Measurements from ENCODE around the gene NAGLU.

Gene NAGLU

GRCh38 chr17:42509841-42510240, 26.2 kb upstream of the NAGLU start:
- Histone ChIP-seq H3K9me3 (ENCODE audit: control insufficient read depth, low read length) (no peaks in the 10 kb centered on the region), H3K27me3 (replicated peaks; ENCODE audit: control insufficient read depth, insufficient read depth, low read length, poor library complexity, severe bottlenecking) (no peaks in the 10 kb centered on the region), H3K4me1 (ENCODE audit: control insufficient read depth, insufficient read depth, low read length, poor library complexity, severe bottlenecking) (no peaks in the 10 kb centered on the region), H3K36me3 (ENCODE audit: control insufficient read depth, insufficient read depth, low read length) (peaks cover 6% of the 10 kb centered on the region), H3K4me3 (ENCODE audit: insufficient read depth, low read depth, low read length, poor library complexity, severe bottlenecking) (no peak overlapping the region), H3K27ac (ENCODE audit: insufficient read depth, low read length, poor library complexity, severe bottlenecking) (no peak overlapping the region)
- no peak for DNase-seq

DNA sequence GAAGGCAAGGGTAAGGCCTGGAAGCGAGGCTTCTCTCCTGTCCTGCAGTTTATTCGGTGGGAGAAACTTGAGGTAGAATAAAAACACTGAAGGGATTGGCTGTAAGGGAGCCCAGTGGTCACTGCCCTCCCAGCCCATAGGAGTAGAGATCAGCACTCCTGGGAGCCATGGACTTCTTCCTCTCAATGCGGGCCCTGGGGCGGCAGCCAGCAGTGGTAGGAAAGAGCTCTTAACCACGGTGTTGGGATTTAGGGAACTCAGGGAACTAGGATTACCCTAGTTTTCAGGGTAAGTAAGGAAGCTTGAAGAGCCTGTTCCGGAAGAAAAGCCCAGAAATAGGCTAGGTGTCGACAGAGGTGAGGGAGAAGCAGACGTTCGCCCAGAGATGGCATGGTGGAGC, 23.8 kb upstream of the NAGLU start:
- Histone ChIP-seq H3K4me3 (ENCODE audit: insufficient read depth, low read depth, low read length, poor library complexity, severe bottlenecking) (no peak overlapping the region), H3K27me3 (replicated peaks; ENCODE audit: control insufficient read depth, insufficient read depth, low read length, poor library complexity, severe bottlenecking) (no peaks in the 10 kb centered on the region), H3K4me1 (ENCODE audit: control insufficient read depth, insufficient read depth, low read length, poor library complexity, severe bottlenecking) (no peaks in the 10 kb centered on the region), H3K9me3 (ENCODE audit: control insufficient read depth, low read length) (no peaks in the 10 kb centered on the region), H3K27ac (ENCODE audit: insufficient read depth, low read length, poor library complexity, severe bottlenecking) (no peak overlapping the region), H3K36me3 (ENCODE audit: control insufficient read depth, insufficient read depth, low read length) (peaks cover 6% of the 10 kb centered on the region)
- DNase-seq, result no peak

GRCh38 chr17:42512733-42513251, 23.2 kb upstream of the NAGLU start:
- no peak overlapping the region for H3K4me3 ChIP-seq (ENCODE audit: insufficient read depth, low read depth, low read length, poor library complexity, severe bottlenecking)
- no peak for DNase-seq
- H3K4me1 ChIP-seq (ENCODE audit: control insufficient read depth, insufficient read depth, low read length, poor library complexity, severe bottlenecking), result no peaks in the 10 kb centered on the region
- H3K9me3 ChIP-seq (ENCODE audit: control insufficient read depth, low read length), result no peaks in the 10 kb centered on the region
- H3K27me3 ChIP-seq (replicated peaks; ENCODE audit: control insufficient read depth, insufficient read depth, low read length, poor library complexity, severe bottlenecking), result no peaks in the 10 kb centered on the region
- peaks cover 6% of the 10 kb centered on the region for H3K36me3 ChIP-seq (ENCODE audit: control insufficient read depth, insufficient read depth, low read length)
- H3K27ac ChIP-seq (ENCODE audit: insufficient read depth, low read length, poor library complexity, severe bottlenecking), result no peak overlapping the region

DNA sequence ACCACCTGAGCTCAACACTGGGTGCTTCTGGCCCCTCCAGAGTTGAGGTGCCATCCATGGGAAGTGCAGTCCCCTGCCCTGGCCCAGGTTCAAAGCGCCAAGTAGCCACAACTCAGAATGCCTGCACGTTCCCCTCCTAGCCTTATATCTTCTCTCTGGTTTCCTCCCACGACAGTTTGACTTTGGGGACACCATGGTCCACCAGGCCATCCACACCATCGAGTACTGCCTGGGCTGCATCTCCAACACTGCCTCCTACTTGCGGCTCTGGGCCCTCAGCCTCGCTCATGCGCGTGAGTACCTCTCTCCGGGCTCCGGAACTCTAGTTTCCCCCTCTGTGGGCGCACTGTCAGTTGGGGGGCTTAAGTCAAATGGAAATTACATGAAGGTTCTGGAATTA, 22.4 kb upstream of the NAGLU start:
- H3K4me3 ChIP-seq (ENCODE audit: insufficient read depth, low read depth, low read length, poor library complexity, severe bottlenecking), result no peak overlapping the region
- no peak overlapping the region for H3K27ac ChIP-seq (ENCODE audit: insufficient read depth, low read length, poor library complexity, severe bottlenecking)
- DNase-seq, result no peak
- no peaks in the 10 kb centered on the region for H3K9me3 ChIP-seq (ENCODE audit: control insufficient read depth, low read length)
- no peaks in the 10 kb centered on the region for H3K27me3 ChIP-seq (replicated peaks; ENCODE audit: control insufficient read depth, insufficient read depth, low read length, poor library complexity, severe bottlenecking)
- peaks cover 6% of the 10 kb centered on the region for H3K36me3 ChIP-seq (ENCODE audit: control insufficient read depth, insufficient read depth, low read length)
- no peaks in the 10 kb centered on the region for H3K4me1 ChIP-seq (ENCODE audit: control insufficient read depth, insufficient read depth, low read length, poor library complexity, severe bottlenecking)

DNA sequence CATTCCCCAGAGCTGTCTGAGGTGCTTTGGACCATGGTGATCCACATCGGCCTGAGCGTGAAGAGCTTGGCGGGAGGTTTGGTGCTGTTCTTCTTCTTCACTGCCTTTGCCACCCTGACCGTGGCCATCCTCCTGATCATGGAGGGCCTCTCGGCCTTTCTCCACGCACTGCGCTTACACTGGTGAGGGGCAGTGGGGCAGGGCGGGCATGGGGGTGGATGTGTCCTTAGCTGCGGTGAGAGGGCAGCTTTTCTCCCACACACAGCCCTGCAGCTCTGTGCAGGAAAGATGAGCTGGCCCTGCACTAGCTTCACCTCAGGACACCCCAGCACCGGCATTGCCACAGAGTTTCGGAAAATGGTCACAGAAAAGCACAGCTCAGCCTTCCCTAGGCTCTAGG, 21.8 kb upstream of the NAGLU start:
- DNase-seq, result no peak
- no peaks in the 10 kb centered on the region for H3K27me3 ChIP-seq (replicated peaks; ENCODE audit: control insufficient read depth, insufficient read depth, low read length, poor library complexity, severe bottlenecking)
- peaks cover 6% of the 10 kb centered on the region for H3K36me3 ChIP-seq (ENCODE audit: control insufficient read depth, insufficient read depth, low read length)
- H3K4me3 ChIP-seq (ENCODE audit: insufficient read depth, low read depth, low read length, poor library complexity, severe bottlenecking), result no peak overlapping the region
- no peaks in the 10 kb centered on the region for H3K9me3 ChIP-seq (ENCODE audit: control insufficient read depth, low read length)
- no peaks in the 10 kb centered on the region for H3K4me1 ChIP-seq (ENCODE audit: control insufficient read depth, insufficient read depth, low read length, poor library complexity, severe bottlenecking)
- no peak overlapping the region for H3K27ac ChIP-seq (ENCODE audit: insufficient read depth, low read length, poor library complexity, severe bottlenecking)

DNA sequence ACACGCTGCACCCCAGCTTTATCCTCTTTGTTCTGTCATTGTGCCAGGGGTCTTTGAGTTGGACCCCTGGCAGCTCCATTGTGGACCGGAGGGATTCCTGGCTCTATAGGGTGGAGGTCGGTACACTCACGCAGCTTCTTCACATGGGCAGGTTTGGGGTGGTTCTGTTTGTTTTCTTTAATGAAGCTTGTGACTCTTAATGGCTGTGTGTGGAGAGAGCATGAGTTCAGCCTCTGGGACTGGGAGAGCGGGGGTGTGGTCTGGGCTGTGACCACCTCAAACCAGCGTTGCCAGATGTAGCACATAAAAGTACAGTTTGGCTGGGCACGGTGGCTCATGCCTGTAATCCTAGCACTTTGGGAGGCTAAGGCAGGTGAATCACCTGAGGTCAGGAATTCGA, 21.2 kb upstream of the NAGLU start:
- H3K4me1 ChIP-seq (ENCODE audit: control insufficient read depth, insufficient read depth, low read length, poor library complexity, severe bottlenecking), result no peaks in the 10 kb centered on the region
- no peaks in the 10 kb centered on the region for H3K9me3 ChIP-seq (ENCODE audit: control insufficient read depth, low read length)
- H3K27ac ChIP-seq (ENCODE audit: insufficient read depth, low read length, poor library complexity, severe bottlenecking), result no peak overlapping the region
- no peak for DNase-seq
- H3K4me3 ChIP-seq (ENCODE audit: insufficient read depth, low read depth, low read length, poor library complexity, severe bottlenecking), result no peak overlapping the region
- peaks cover 6% of the 10 kb centered on the region for H3K36me3 ChIP-seq (ENCODE audit: control insufficient read depth, insufficient read depth, low read length)
- no peaks in the 10 kb centered on the region for H3K27me3 ChIP-seq (replicated peaks; ENCODE audit: control insufficient read depth, insufficient read depth, low read length, poor library complexity, severe bottlenecking)

- Histone ChIP-seq H3K27me3 (replicated peaks; ENCODE audit: control insufficient read depth, insufficient read depth, low read length, poor library complexity, severe bottlenecking) (no peaks in the 10 kb centered on the region), H3K27ac (ENCODE audit: insufficient read depth, low read length, poor library complexity, severe bottlenecking) (no peak overlapping the region), H3K36me3 (ENCODE audit: control insufficient read depth, insufficient read depth, low read length) (peaks cover 6% of the 10 kb centered on the region), H3K4me1 (ENCODE audit: control insufficient read depth, insufficient read depth, low read length, poor library complexity, severe bottlenecking) (no peaks in the 10 kb centered on the region), H3K4me3 (ENCODE audit: insufficient read depth, low read depth, low read length, poor library complexity, severe bottlenecking) (no peak overlapping the region), H3K9me3 (ENCODE audit: control insufficient read depth, low read length) (no peaks in the 10 kb centered on the region)
- peak; percentile 60 to 73 (median 64) for DNase-seq
Measured at GRCh38 chr17:42517516-42517915, 18.5 kb upstream of the NAGLU start.

GRCh38 chr17:42518046-42518754, 17.8 kb upstream of the NAGLU start:
- Histone ChIP-seq H3K4me3 (ENCODE audit: insufficient read depth, low read depth, low read length, poor library complexity, severe bottlenecking) (no peak overlapping the region), H3K4me1 (ENCODE audit: control insufficient read depth, insufficient read depth, low read length, poor library complexity, severe bottlenecking) (no peaks in the 10 kb centered on the region), H3K27me3 (replicated peaks; ENCODE audit: control insufficient read depth, insufficient read depth, low read length, poor library complexity, severe bottlenecking) (no peaks in the 10 kb centered on the region), H3K27ac (ENCODE audit: insufficient read depth, low read length, poor library complexity, severe bottlenecking) (no peak overlapping the region), H3K36me3 (ENCODE audit: control insufficient read depth, insufficient read depth, low read length) (peaks cover 6% of the 10 kb centered on the region), H3K9me3 (ENCODE audit: control insufficient read depth, low read length) (no peaks in the 10 kb centered on the region)
- DNase-seq, result no peak

GRCh38 chr17:42518755-42519545, 17.1 kb upstream of the NAGLU start:
- Histone ChIP-seq H3K9me3 (ENCODE audit: control insufficient read depth, low read length) (no peaks in the 10 kb centered on the region), H3K36me3 (ENCODE audit: control insufficient read depth, insufficient read depth, low read length) (peaks cover 2% of the 10 kb centered on the region), H3K4me3 (ENCODE audit: insufficient read depth, low read depth, low read length, poor library complexity, severe bottlenecking) (no peak overlapping the region), H3K27ac (ENCODE audit: insufficient read depth, low read length, poor library complexity, severe bottlenecking) (no peak overlapping the region), H3K27me3 (replicated peaks; ENCODE audit: control insufficient read depth, insufficient read depth, low read length, poor library complexity, severe bottlenecking) (no peaks in the 10 kb centered on the region), H3K4me1 (ENCODE audit: control insufficient read depth, insufficient read depth, low read length, poor library complexity, severe bottlenecking) (no peaks in the 10 kb centered on the region)
- DNase-seq, result no peak

Data from effector memory CD4-positive, alpha-beta T cell (primary cell).